Measurements from ENCODE around the gene CCDC9.

DNA sequence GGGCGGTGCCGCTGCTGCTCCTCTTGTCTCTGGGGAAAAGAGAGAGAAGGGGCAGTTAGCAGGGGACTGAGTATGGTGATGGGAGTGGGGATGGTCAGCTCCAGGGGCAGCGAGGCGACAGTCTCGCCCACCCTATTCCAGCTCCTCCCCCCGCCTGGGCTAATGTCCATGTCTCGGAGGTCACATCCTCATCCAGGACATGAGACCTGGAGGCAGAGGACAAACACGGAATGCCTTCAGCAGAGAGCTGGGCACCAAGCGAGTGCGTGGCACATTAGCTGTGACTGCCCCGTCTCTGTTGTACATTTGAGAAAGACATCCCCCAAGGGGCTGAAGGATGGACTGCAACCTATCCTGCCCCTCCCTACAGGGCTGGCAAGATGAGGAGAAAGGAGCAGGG, 34.4 kb upstream of the CCDC9 start:
- TF ChIP-seq TAF1 (IDR thresholded peaks at IDR 0.05; ENCODE audit: borderline replicate concordance, insufficient read depth, low read length), result no peak
- no peak for TF ChIP-seq SIN3A (IDR thresholded peaks at IDR 0.05; ENCODE audit: borderline replicate concordance, insufficient read depth, low read length)
- TF ChIP-seq, protein P1, sequence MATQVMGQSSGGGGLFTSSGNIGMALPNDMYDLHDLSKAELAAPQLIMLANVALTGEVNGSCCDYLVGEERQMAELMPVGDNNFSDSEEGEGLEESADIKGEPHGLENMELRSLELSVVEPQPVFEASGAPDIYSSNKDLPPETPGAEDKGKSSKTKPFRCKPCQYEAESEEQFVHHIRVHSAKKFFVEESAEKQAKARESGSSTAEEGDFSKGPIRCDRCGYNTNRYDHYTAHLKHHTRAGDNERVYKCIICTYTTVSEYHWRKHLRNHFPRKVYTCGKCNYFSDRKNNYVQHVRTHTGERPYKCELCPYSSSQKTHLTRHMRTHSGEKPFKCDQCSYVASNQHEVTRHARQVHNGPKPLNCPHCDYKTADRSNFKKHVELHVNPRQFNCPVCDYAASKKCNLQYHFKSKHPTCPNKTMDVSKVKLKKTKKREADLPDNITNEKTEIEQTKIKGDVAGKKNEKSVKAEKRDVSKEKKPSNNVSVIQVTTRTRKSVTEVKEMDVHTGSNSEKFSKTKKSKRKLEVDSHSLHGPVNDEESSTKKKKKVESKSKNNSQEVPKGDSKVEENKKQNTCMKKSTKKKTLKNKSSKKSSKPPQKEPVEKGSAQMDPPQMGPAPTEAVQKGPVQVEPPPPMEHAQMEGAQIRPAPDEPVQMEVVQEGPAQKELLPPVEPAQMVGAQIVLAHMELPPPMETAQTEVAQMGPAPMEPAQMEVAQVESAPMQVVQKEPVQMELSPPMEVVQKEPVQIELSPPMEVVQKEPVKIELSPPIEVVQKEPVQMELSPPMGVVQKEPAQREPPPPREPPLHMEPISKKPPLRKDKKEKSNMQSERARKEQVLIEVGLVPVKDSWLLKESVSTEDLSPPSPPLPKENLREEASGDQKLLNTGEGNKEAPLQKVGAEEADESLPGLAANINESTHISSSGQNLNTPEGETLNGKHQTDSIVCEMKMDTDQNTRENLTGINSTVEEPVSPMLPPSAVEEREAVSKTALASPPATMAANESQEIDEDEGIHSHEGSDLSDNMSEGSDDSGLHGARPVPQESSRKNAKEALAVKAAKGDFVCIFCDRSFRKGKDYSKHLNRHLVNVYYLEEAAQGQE (IDR thresholded peaks at IDR 0.05; ENCODE audit: insufficient read depth in 1 of 2, low read depth in 2 of 2, low read length in 2 of 2), result no peak

Data from PFSK-1 (cell line).